ENCODE data around the gene CCL15. TPM values are rescaled to one million over a fixed set of nuclear protein-coding genes. Genes with fewer than 3 reads are reported as not detected.

CCL15 gene
- total RNA-seq, 1 donor from 2014 or later: 0.50 TPM

DNA sequence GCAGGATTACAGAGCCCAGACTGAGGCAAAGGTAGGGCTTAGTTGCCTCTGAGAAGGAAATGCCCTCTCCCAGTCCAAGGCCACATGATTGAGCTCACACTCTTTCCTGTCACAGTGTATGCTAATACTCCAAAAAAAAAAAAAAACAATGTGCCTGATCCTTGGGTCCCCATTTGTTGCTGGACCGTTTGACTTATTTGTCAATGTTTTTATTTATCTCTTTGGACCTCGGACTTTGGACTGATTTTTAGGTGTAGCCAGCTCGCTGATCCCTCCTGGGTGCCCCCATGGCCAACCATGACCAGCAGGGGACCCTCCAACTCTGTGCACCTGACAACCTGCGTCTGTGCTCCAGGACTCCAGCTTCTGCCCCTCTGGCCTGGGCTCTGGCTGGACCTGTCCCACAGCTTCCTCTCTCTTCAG, 19.4 kb downstream of the CCL15 start:
- Histone ChIP-seq H3K9me3 (no peaks in the 10 kb centered on the region), H3K27me3 (ENCODE audit: low read depth) (no peaks in the 10 kb centered on the region), H3K4me1 (peaks cover under 1% of the 10 kb centered on the region), H3K27ac (no peak overlapping the region), H3K4me3 (no peak overlapping the region), H3K36me3 (no peaks in the 10 kb centered on the region)
- no peak for ATAC-seq
- intact Hi-C loops (cut with DNase I): no loop called here
- no peak for DNase-seq
- TF ChIP-seq, protein P1, sequence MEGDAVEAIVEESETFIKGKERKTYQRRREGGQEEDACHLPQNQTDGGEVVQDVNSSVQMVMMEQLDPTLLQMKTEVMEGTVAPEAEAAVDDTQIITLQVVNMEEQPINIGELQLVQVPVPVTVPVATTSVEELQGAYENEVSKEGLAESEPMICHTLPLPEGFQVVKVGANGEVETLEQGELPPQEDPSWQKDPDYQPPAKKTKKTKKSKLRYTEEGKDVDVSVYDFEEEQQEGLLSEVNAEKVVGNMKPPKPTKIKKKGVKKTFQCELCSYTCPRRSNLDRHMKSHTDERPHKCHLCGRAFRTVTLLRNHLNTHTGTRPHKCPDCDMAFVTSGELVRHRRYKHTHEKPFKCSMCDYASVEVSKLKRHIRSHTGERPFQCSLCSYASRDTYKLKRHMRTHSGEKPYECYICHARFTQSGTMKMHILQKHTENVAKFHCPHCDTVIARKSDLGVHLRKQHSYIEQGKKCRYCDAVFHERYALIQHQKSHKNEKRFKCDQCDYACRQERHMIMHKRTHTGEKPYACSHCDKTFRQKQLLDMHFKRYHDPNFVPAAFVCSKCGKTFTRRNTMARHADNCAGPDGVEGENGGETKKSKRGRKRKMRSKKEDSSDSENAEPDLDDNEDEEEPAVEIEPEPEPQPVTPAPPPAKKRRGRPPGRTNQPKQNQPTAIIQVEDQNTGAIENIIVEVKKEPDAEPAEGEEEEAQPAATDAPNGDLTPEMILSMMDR (IDR thresholded peaks at IDR 0.05): no peak

- DNase-seq (no peak), ATAC-seq (no peak)
- no peaks in the 10 kb centered on the region for H3K9me3 ChIP-seq
- no peaks in the 10 kb centered on the region for H3K36me3 ChIP-seq
- intact Hi-C loops (cut with DNase I): no loop called here
- no peak within 1 kb of the TSS for H3K27ac ChIP-seq
- H3K4me1 ChIP-seq: no peaks in the 10 kb centered on the region
- TF ChIP-seq, protein P1 (IDR thresholded peaks at IDR 0.05): no peak
- H3K4me3 ChIP-seq: no peak within 1 kb of the TSS
- H3K27me3 ChIP-seq (ENCODE audit: low read depth): no peaks in the 10 kb centered on the region
These were observed 20.1 kb downstream of the CCL15 start, which contains the start of gene CCL16 for GRCh38 chr17:35981246-35981645. CCL16 (minus strand) TSS chr17:35981497; CDS start chr17:35981420, 77 bp downstream.

GRCh38 chr17:35978346-35978745, 23.0 kb downstream of the CCL15 start:
- Histone ChIP-seq H3K27ac (no peak overlapping the region), H3K9me3 (no peaks in the 10 kb centered on the region), H3K4me1 (peaks cover 5% of the 10 kb centered on the region), H3K36me3 (no peaks in the 10 kb centered on the region), H3K4me3 (no peak overlapping the region), H3K27me3 (ENCODE audit: low read depth) (no peaks in the 10 kb centered on the region)
- intact Hi-C loops (cut with DNase I): no loop called here
- TF ChIP-seq, protein P1 (IDR thresholded peaks at IDR 0.05): no peak
- ATAC-seq (no peak), DNase-seq (no peak)

DNA sequence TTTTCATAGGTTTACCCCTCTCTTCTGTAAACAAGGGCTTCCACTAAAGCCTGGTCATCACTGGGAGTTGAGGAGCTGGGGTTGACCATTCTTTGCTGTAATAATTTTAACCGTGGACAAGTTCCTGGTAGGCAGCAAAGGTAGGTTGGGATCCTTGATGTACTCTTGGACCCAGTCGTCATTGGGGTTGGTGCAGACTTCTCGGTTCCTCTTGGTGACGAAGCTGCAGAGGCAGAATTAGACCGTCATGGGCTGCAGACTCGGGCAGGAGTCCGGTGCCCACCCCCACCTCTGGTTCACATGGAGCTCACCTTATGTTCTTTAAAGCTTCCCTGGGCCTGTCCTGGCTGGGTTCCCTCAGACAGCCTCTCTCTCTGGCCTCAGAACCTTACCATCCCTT, 23.8 kb downstream of the CCL15 start:
- intact Hi-C loops (cut with DNase I): no loop called here

DNA sequence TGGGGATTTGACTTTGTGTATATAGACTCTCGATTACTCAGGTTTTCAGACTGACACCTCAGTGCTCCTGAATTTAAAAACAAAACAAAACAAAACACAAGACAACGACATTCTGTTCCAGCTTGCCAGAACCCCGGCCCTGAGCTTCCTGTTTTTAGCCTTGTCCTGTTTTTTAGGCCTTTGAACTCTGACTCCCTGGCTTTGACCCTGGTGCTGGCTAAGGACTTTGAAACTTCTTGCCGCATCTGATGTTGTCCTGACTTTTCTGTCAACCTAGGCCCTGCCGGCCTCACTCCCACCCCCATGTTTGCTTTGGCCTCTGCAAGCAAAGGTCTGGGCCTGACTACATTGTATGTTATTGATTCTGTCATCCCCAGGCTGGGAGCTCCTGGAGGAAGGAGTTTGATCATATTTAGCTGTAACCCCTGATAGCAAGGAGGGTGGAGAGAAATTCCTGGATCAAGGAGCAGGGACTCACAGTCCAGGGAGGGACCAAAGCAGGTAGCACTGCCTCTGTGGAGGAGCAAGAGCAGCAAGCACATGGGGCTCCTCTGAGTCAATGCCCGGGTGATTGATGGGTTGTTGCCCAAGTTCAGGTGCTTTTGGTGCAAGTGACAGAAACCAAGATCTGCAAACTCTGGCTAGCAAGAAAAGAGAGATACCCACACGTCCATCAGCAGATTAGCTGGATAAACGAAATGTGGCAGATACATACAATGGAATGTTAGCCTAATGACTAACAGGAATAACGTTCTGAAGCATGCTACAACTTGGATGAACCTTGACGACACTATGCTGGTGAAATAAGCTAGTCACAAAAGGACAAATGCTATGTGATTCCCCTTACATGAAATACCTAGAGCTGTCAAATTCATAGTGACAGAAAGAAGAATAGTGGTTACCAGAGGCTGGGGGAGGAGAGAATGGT, 27.8 kb downstream of the CCL15 start:
- TF ChIP-seq, protein P1 (IDR thresholded peaks at IDR 0.05): no peak
- Histone ChIP-seq H3K4me1 (peaks cover 15% of the 10 kb centered on the region), H3K9me3 (no peaks in the 10 kb centered on the region), H3K4me3 (no peak overlapping the region), H3K36me3 (no peaks in the 10 kb centered on the region), H3K27ac (peak overlapping the region; percentile 24), H3K27me3 (ENCODE audit: low read depth) (no peaks in the 10 kb centered on the region)
- ATAC-seq (no peak), DNase-seq (no peak)
- intact Hi-C loops (cut with DNase I): no loop called here

More for the DNA sequence above, 23.8 kb downstream of the CCL15 start:
- peak in 1 of 2 donors; percentile 7 for ATAC-seq
- Histone ChIP-seq H3K4me3 (no peak overlapping the region), H3K4me1 (peaks cover 9% of the 10 kb centered on the region), H3K27ac (no peak overlapping the region), H3K36me3 (no peaks in the 10 kb centered on the region), H3K27me3 (ENCODE audit: low read depth) (no peaks in the 10 kb centered on the region), H3K9me3 (no peaks in the 10 kb centered on the region)
- TF ChIP-seq, protein P1 (IDR thresholded peaks at IDR 0.05): no peak
- no peak for DNase-seq
